T follicular helper cell (primary cell): ENCODE data around the gene RIN3.

Experiments
- DNase-seq: peaks from one replicate; pipeline ENCODE4 v3.0.0-alpha.2; 2020; ENCODE audit warnings: low read depth
- total RNA-seq, 2 experiments: gene quantifications; one replicate each; lab custom pipeline; 2026; lab: John Stamatoyannopoulos, UW

The RIN3 gene
- 4.5 to 17.9 reads per million in 2 experiments for total RNA-seq

GRCh38 chr14:92513204-92513965 is at the start of gene RIN3:
TSS of gene RIN3 (plus strand) at chr14:92513781. CDS start at chr14:92513933, 152 bp downstream.
- no peak for DNase-seq

- DNase-seq: no peak
Measured at GRCh38 chr14:92464156-92464555, 49.4 kb upstream of the RIN3 start.

- DNase-seq: no peak
Measured at GRCh38 chr14:92464716-92465115, 48.9 kb upstream of the RIN3 start.

GRCh38 chr14:92465353-92466055 is 48.1 kb upstream of the RIN3 start:
- no peak for DNase-seq

- DNase-seq: no peak
Measured at GRCh38 chr14:92466059-92466458, 47.5 kb upstream of the RIN3 start.

GRCh38 chr14:92469515-92469914 is 44.1 kb upstream of the RIN3 start:
- DNase-seq: no peak

GRCh38 chr14:92470215-92470614 is 43.4 kb upstream of the RIN3 start:
- no peak for DNase-seq

- DNase-seq: no peak
Measured at GRCh38 chr14:92470811-92471210, 42.8 kb upstream of the RIN3 start.

GRCh38 chr14:92471919-92472318 is 41.7 kb upstream of the RIN3 start:
- no peak for DNase-seq

- DNase-seq: no peak
Measured at GRCh38 chr14:92472860-92473259, 40.7 kb upstream of the RIN3 start.

GRCh38 chr14:92473261-92473968 is 40.2 kb upstream of the RIN3 start:
- DNase-seq: no peak

GRCh38 chr14:92473969-92474535 is 39.5 kb upstream of the RIN3 start:
- no peak for DNase-seq

GRCh38 chr14:92475037-92475436 is 38.5 kb upstream of the RIN3 start:
- no peak for DNase-seq

- DNase-seq: no peak
Measured at GRCh38 chr14:92475451-92476187, 38.0 kb upstream of the RIN3 start.

GRCh38 chr14:92480856-92481255 is 32.7 kb upstream of the RIN3 start:
- no peak for DNase-seq

- DNase-seq: no peak
Measured at GRCh38 chr14:92481386-92481785, 32.2 kb upstream of the RIN3 start.

GRCh38 chr14:92481811-92482555 is 31.6 kb upstream of the RIN3 start:
- no peak for DNase-seq

GRCh38 chr14:92482621-92483319 is 30.8 kb upstream of the RIN3 start:
- DNase-seq: no peak

- DNase-seq: no peak
Measured at GRCh38 chr14:92484132-92484823, 29.3 kb upstream of the RIN3 start.

GRCh38 chr14:92486881-92487280 is 26.7 kb upstream of the RIN3 start:
- DNase-seq: no peak
